Measurements from ENCODE around the gene NOTCH1. TPM values are rescaled to one million over a fixed set of nuclear protein-coding genes. Genes with fewer than 3 reads are reported as not detected.

NOTCH1 gene
- total and polyA plus RNA-seq, 2 of the 13 experiments (the other 11 are each of a cell fraction or from before 2014, with no cell fraction given): 0.09 to 0.35 TPM

GRCh38 chr9:136483589-136484152 lies 62.2 kb downstream of the NOTCH1 start (continued):
- TF ChIP-seq ZSCAN25 (CRISPR knock-in tag; IDR thresholded peaks at IDR 0.05) (0 out of 2 replicates have a peak, but pooled peaks have one; percentile 38), ZNF292 (CRISPR knock-in tag; IDR thresholded peaks at IDR 0.05; ENCODE audit: borderline replicate concordance, low read depth) (no peak), ZBTB4 (CRISPR knock-in tag; IDR thresholded peaks at IDR 0.05; ENCODE audit: borderline replicate concordance) (no peak), NPAS2 (CRISPR knock-in tag; IDR thresholded peaks at IDR 0.05; ENCODE audit: borderline replicate concordance) (no peak), GATAD1 (CRISPR knock-in tag; IDR thresholded peaks at IDR 0.05) (no peak; the same call in 1 of the 2 replicates), SOX6 (IDR thresholded peaks at IDR 0.05) (no peak), SOX6 (CRISPR knock-in tag; IDR thresholded peaks at IDR 0.05) (no peak), EP300 (IDR thresholded peaks at IDR 0.05; ENCODE audit: low read depth in 2 of 2, low read length in 2 of 2) (no peak), EP300 (CRISPR knock-in tag; IDR thresholded peaks at IDR 0.05; ENCODE audit: borderline replicate concordance) (no peak), TSC22D2 (CRISPR knock-in tag; IDR thresholded peaks at IDR 0.05; ENCODE audit: borderline replicate concordance) (no peak), ZNF180 (CRISPR knock-in tag; IDR thresholded peaks at IDR 0.05; ENCODE audit: borderline replicate concordance, low read depth) (no peak), SMAD3 (CRISPR knock-in tag; IDR thresholded peaks at IDR 0.05) (no peak; the same call in 1 of the 2 replicates), KAT8 (CRISPR knock-in tag; IDR thresholded peaks at IDR 0.05) (no peak), CENPX (CRISPR knock-in tag; IDR thresholded peaks at IDR 0.05) (no peak), ZMYM2 (CRISPR knock-in tag; IDR thresholded peaks at IDR 0.05) (no peak), U2AF2 (IDR thresholded peaks at IDR 0.05; ENCODE audit: low read depth, low read length) (no peak), TBX3 (IDR thresholded peaks at IDR 0.05; ENCODE audit: borderline replicate concordance) (no peak), FIP1L1 (IDR thresholded peaks at IDR 0.05; ENCODE audit: borderline replicate concordance, insufficient read depth, low read depth, low read length) (no peak), HMGXB3 (CRISPR knock-in tag; IDR thresholded peaks at IDR 0.05; ENCODE audit: borderline replicate concordance) (peak; percentile 66; the same call in 1 of the 2 replicates), TCF7 (IDR thresholded peaks at IDR 0.05; ENCODE audit: low read depth) (no peak), AGO2 (optimal IDR thresholded peaks at IDR 0.05; ENCODE audit: low read depth, low read length) (no peak), ZNF24 (IDR thresholded peaks at IDR 0.05) (no peak), DR1 (CRISPR knock-in tag; IDR thresholded peaks at IDR 0.05) (no peak; the same call in 1 of the 2 replicates), NFYC (CRISPR knock-in tag; IDR thresholded peaks at IDR 0.05) (no peak), NFRKB (IDR thresholded peaks at IDR 0.05) (no peak), NCOA5 (CRISPR knock-in tag; IDR thresholded peaks at IDR 0.05) (no peak)
